ENCODE results near the gene OSBPL9. TPM values are rescaled to one million over a fixed set of nuclear protein-coding genes. Genes with fewer than 3 reads are reported as not detected.
A peak's percentile ranks its signal among the peaks of the same experiment; 100 is the strongest.

Gene OSBPL9
- total RNA-seq, 8 experiments from 2014 or later: 76.6 to 116 (median 106) TPM

- H3K27ac ChIP-seq: peak overlapping the region in 1 of 2 donors; percentile 35
- H3K4me3 ChIP-seq: peak overlapping the region; percentile 89 to 98 (median 95)
- ATAC-seq (replicated peaks in 6 of 8): no peak
- WGBS, 10 experiments: 50 to 100% (median 67%) methylated on average over 1 to 4 of the region's 4 CpGs
- in situ Hi-C loops (cut with MboI; ENCODE audit: low pct_unique_long_range_greater_than_20kb in 2 of 9, low sequenced_read_pairs in 9 of 9, unreplicated experiment in 9 of 9): no loop called here
- H3K4me1 ChIP-seq (replicated peaks in 1 of 2): peaks cover 10 to 20% of the 10 kb centered on the region in 2 donors
Measured at GRCh38 chr1:51616490-51616889, 402 bp upstream of the OSBPL9 start.

GRCh38 chr1:51618715-51619114, 1.8 kb downstream of the OSBPL9 start:
- H3K4me1 ChIP-seq (replicated peaks in 1 of 2): peaks cover 15 to 27% of the 10 kb centered on the region in 2 donors
- H3K27ac ChIP-seq: no peak overlapping the region
- in situ Hi-C loops (cut with MboI; ENCODE audit: low pct_unique_long_range_greater_than_20kb in 2 of 9, low sequenced_read_pairs in 9 of 9, unreplicated experiment in 9 of 9): no loop called here
- peak overlapping the region in 1 of 5 donors; percentile 98 for H3K4me3 ChIP-seq
- WGBS, 10 experiments: 14 to 100% (median 88%) methylated on average over 1 of the region's 1 CpG; no CpG with 5 or more reads in 1 of the 10 experiments
- no peak for ATAC-seq (replicated peaks in 6 of 8)

- ATAC-seq (replicated peaks in 6 of 8): no peak
- Histone ChIP-seq H3K27ac (no peak overlapping the region), H3K4me3 (no peak overlapping the region), H3K4me1 (replicated peaks in 1 of 2) (peaks cover 21 to 33% of the 10 kb centered on the region in 2 donors)
- 67 to 100% (median 91%) methylated on average over 1 of the region's 1 CpG; no CpG with 5 or more reads in 2 of the 10 experiments for WGBS, 10 experiments
- in situ Hi-C loops (cut with MboI; ENCODE audit: low pct_unique_long_range_greater_than_20kb in 2 of 9, low sequenced_read_pairs in 9 of 9, unreplicated experiment in 9 of 9): no loop called here
Measured at GRCh38 chr1:51620470-51620869, 3.6 kb downstream of the OSBPL9 start.

- WGBS, 10 experiments: 90 to 100% (median 94%) methylated on average over 1 to 7 of the region's 7 CpGs; no CpG with 5 or more reads in 2 of the 10 experiments
- in situ Hi-C loops (cut with MboI; ENCODE audit: low pct_unique_long_range_greater_than_20kb in 2 of 9, low sequenced_read_pairs in 9 of 9, unreplicated experiment in 9 of 9): no loop called here
- no peak for ATAC-seq (replicated peaks in 6 of 8)
- Histone ChIP-seq H3K27ac (no peak overlapping the region), H3K4me3 (no peak overlapping the region), H3K4me1 (replicated peaks in 1 of 2) (peaks cover 21 to 33% of the 10 kb centered on the region in 2 donors)
Measured at GRCh38 chr1:51621161-51621560, 4.3 kb downstream of the OSBPL9 start.

- Histone ChIP-seq H3K4me3 (no peak overlapping the region), H3K27ac (no peak overlapping the region), H3K4me1 (replicated peaks in 1 of 2) (peaks cover 21 to 30% of the 10 kb centered on the region in 2 donors)
- WGBS, 10 experiments: 80 to 100% (median 93%) methylated on average over 1 to 2 of the region's 2 CpGs; no CpG with 5 or more reads in 2 of the 10 experiments
- in situ Hi-C loops (cut with MboI; ENCODE audit: low pct_unique_long_range_greater_than_20kb in 2 of 9, low sequenced_read_pairs in 9 of 9, unreplicated experiment in 9 of 9): no loop called here
- ATAC-seq (replicated peaks in 6 of 8): no peak
Measured at GRCh38 chr1:51621841-51622454, 5.1 kb downstream of the OSBPL9 start.

GRCh38 chr1:51622455-51622913, 5.6 kb downstream of the OSBPL9 start:
- peak in 7 of 8 experiments; percentile 24 to 91 (median 83) for ATAC-seq (replicated peaks in 6 of 8)
- H3K4me1 ChIP-seq (replicated peaks in 1 of 2): peaks cover 21 to 30% of the 10 kb centered on the region in 2 donors
- WGBS, 10 experiments: 9 to 100% (median 68%) methylated on average over 1 to 2 of the region's 2 CpGs; no CpG with 5 or more reads in 2 of the 10 experiments
- no peak overlapping the region for H3K27ac ChIP-seq
- no peak overlapping the region for H3K4me3 ChIP-seq
- in situ Hi-C loops (cut with MboI; ENCODE audit: low pct_unique_long_range_greater_than_20kb in 2 of 9, low sequenced_read_pairs in 9 of 9, unreplicated experiment in 9 of 9): no loop called here

- Histone ChIP-seq H3K27ac (no peak overlapping the region), H3K4me3 (no peak overlapping the region), H3K4me1 (replicated peaks in 1 of 2) (peaks cover 18 to 29% of the 10 kb centered on the region in 2 donors)
- peak in 3 of 8 experiments; percentile 4 to 9 (median 5) for ATAC-seq (replicated peaks in 6 of 8)
- 82 to 100% (median 92%) methylated on average over 2 of the region's 2 CpGs for WGBS, 10 experiments
- in situ Hi-C loops (cut with MboI; ENCODE audit: low pct_unique_long_range_greater_than_20kb in 2 of 9, low sequenced_read_pairs in 9 of 9, unreplicated experiment in 9 of 9): no loop called here
Measured at GRCh38 chr1:51623025-51623424, 6.1 kb downstream of the OSBPL9 start.

GRCh38 chr1:51623450-51623849, 6.6 kb downstream of the OSBPL9 start:
- no peak for ATAC-seq (replicated peaks in 6 of 8)
- Histone ChIP-seq H3K4me1 (replicated peaks in 1 of 2) (peaks cover 14 to 24% of the 10 kb centered on the region in 2 donors), H3K27ac (no peak overlapping the region), H3K4me3 (no peak overlapping the region)
- 70 to 100% (median 85%) methylated on average over 1 of the region's 1 CpG for WGBS, 10 experiments
- in situ Hi-C loops (cut with MboI; ENCODE audit: low pct_unique_long_range_greater_than_20kb in 2 of 9, low sequenced_read_pairs in 9 of 9, unreplicated experiment in 9 of 9): no loop called here

GRCh38 chr1:51624855-51625254, 8.0 kb downstream of the OSBPL9 start:
- 56 to 100% (median 82%) methylated on average over 1 of the region's 1 CpG; no CpG with 5 or more reads in 2 of the 10 experiments for WGBS, 10 experiments
- ATAC-seq (replicated peaks in 6 of 8): peak in 3 of 8 experiments; percentile 31 to 76 (median 39)
- in situ Hi-C loops (cut with MboI; ENCODE audit: low pct_unique_long_range_greater_than_20kb in 2 of 9, low sequenced_read_pairs in 9 of 9, unreplicated experiment in 9 of 9): no loop called here
- H3K4me3 ChIP-seq: no peak overlapping the region
- no peak overlapping the region for H3K27ac ChIP-seq
- peaks cover 11 to 14% of the 10 kb centered on the region in 2 donors for H3K4me1 ChIP-seq (replicated peaks in 1 of 2)

GRCh38 chr1:51627672-51628071, 10.8 kb downstream of the OSBPL9 start:
- peak in 4 of 8 experiments; percentile 26 to 56 (median 48) for ATAC-seq (replicated peaks in 6 of 8)
- in situ Hi-C loops (cut with MboI; ENCODE audit: low pct_unique_long_range_greater_than_20kb in 2 of 9, low sequenced_read_pairs in 9 of 9, unreplicated experiment in 9 of 9): no loop called here
- Histone ChIP-seq H3K27ac (no peak overlapping the region), H3K4me1 (replicated peaks in 1 of 2) (peaks cover 7 to 9% of the 10 kb centered on the region in 2 donors), H3K4me3 (no peak overlapping the region)
- WGBS, 10 experiments: 13 to 84% (median 72%) methylated on average over 1 to 2 of the region's 2 CpGs

- 88 to 100% (median 95%) methylated on average over 2 to 8 of the region's 8 CpGs; no CpG with 5 or more reads in 1 of the 10 experiments for WGBS, 10 experiments
- no peak for ATAC-seq (replicated peaks in 6 of 8)
- no peak overlapping the region for H3K27ac ChIP-seq
- H3K4me1 ChIP-seq (replicated peaks in 1 of 2): peaks cover 5 to 6% of the 10 kb centered on the region in 2 donors
- in situ Hi-C loops (cut with MboI; ENCODE audit: low pct_unique_long_range_greater_than_20kb in 2 of 9, low sequenced_read_pairs in 9 of 9, unreplicated experiment in 9 of 9): no loop called here
- H3K4me3 ChIP-seq: no peak overlapping the region
Measured at GRCh38 chr1:51628715-51629590, 12.1 kb downstream of the OSBPL9 start.

- peaks cover 0 to 3% of the 10 kb centered on the region in 2 donors for H3K4me1 ChIP-seq (replicated peaks in 1 of 2)
- no peak overlapping the region for H3K27ac ChIP-seq
- 89 to 100% (median 100%) methylated on average over 1 to 4 of the region's 4 CpGs; no CpG with 5 or more reads in 1 of the 10 experiments for WGBS, 10 experiments
- no peak for ATAC-seq (replicated peaks in 6 of 8)
- in situ Hi-C loops (cut with MboI; ENCODE audit: low pct_unique_long_range_greater_than_20kb in 2 of 9, low sequenced_read_pairs in 9 of 9, unreplicated experiment in 9 of 9): no loop called here
- no peak overlapping the region for H3K4me3 ChIP-seq
Measured at GRCh38 chr1:51629918-51630317, 13.0 kb downstream of the OSBPL9 start.

GRCh38 chr1:51630393-51630792, 13.5 kb downstream of the OSBPL9 start:
- Histone ChIP-seq H3K4me3 (no peak overlapping the region), H3K27ac (no peak overlapping the region), H3K4me1 (replicated peaks in 1 of 2) (no peaks in the 10 kb centered on the region)
- in situ Hi-C loops (cut with MboI; ENCODE audit: low pct_unique_long_range_greater_than_20kb in 2 of 9, low sequenced_read_pairs in 9 of 9, unreplicated experiment in 9 of 9): no loop called here
- WGBS, 10 experiments: 83 to 100% (median 93%) methylated on average over 1 to 3 of the region's 3 CpGs
- ATAC-seq (replicated peaks in 6 of 8): no peak
